ENCODE results near the gene KCTD10. TPM values are rescaled to one million over a fixed set of nuclear protein-coding genes. Genes with fewer than 3 reads are reported as not detected.

Gene KCTD10
- total and polyA plus RNA-seq, 2 of the 13 experiments (the other 11 are each of a cell fraction or from before 2014, with no cell fraction given) = 6.9 to 25.4 TPM

GRCh38 chr12:109455706-109456105 is 21.4 kb downstream of the KCTD10 start:
- ChIA-PET CTCF (ENCODE audit: low intra/inter-chr PET ratio, low total read pairs) (no interaction called here), POLR2A (no interaction called here)
- H3K27ac ChIP-seq (ENCODE audit: extremely low read length, insufficient read depth, low read length) = no peak overlapping the region
- H3K9me3 ChIP-seq (ENCODE audit: low read length) = no peaks in the 10 kb centered on the region
- ATAC-seq (no peak), DNase-seq (ENCODE audit: low spot score) (no peak), FAIRE-seq (no peak)
- no TSS peak for BruUV-seq (replicated peaks)
- H3K27me3 ChIP-seq (ENCODE audit: control insufficient read depth in 1 of 2, insufficient read depth in 2 of 2, low read length in 2 of 2) = no peaks in the 10 kb centered on the region
- in situ Hi-C loops (cut with HindIII; ENCODE audit: extremely low pct_ligation_motif_present, low pct_unique_long_range_greater_than_20kb) (no loop called here), intact Hi-C loops (cut with micrococcal nuclease; ENCODE audit: unreplicated experiment) (no loop called here)
- H3K79me2 ChIP-seq (ENCODE audit: insufficient read depth, low read length) = no peaks in the 10 kb centered on the region
- WGBS (ENCODE audit: low lambda C conversion rate) = 89% methylated on average over 1 of the region's 1 CpG
- no peaks in the 10 kb centered on the region; the same call in 1 of the 2 replicates for H4K20me1 ChIP-seq (ENCODE audit: insufficient read depth, low read length)
- H3K9ac ChIP-seq (ENCODE audit: insufficient read depth, low read depth, low read length) = no peak overlapping the region
- H3K4me1 ChIP-seq (ENCODE audit: insufficient read depth, low read length) = peaks cover 6% of the 10 kb centered on the region; the same call in 1 of the 2 replicates
- no peak overlapping the region for H3K4me2 ChIP-seq (ENCODE audit: low read depth, low read length)
- no peak overlapping the region for H3K4me3 ChIP-seq (replicated peaks in 1 of 3; ENCODE audit: insufficient read depth in 1 of 3, low read depth in 2 of 3, low read length in 3 of 3)
- H3K36me3 ChIP-seq (replicated peaks in 1 of 2; ENCODE audit: control insufficient read depth in 1 of 2, insufficient read depth in 2 of 2, low read length in 2 of 2) = peaks cover 34 to 84% of the 10 kb centered on the region in 2 experiments
- no peak overlapping the region for H2AFZ ChIP-seq (ENCODE audit: low read length)
- TF ChIP-seq ZNF432 (CRISPR knock-in tag; IDR thresholded peaks at IDR 0.05; ENCODE audit: borderline replicate concordance) = no peak
- no peak for TF ChIP-seq ZNF276 (CRISPR knock-in tag; IDR thresholded peaks at IDR 0.05; ENCODE audit: low read depth)
- no peak for TF ChIP-seq RFX1 (IDR thresholded peaks at IDR 0.05)
- TF ChIP-seq ZBTB46 (CRISPR knock-in tag; IDR thresholded peaks at IDR 0.05; ENCODE audit: borderline replicate concordance) = no peak
- no peak for TF ChIP-seq ZSCAN31 (CRISPR knock-in tag; IDR thresholded peaks at IDR 0.05; ENCODE audit: low read depth)
- TF ChIP-seq ZNF577 (CRISPR knock-in tag; IDR thresholded peaks at IDR 0.05; ENCODE audit: borderline replicate concordance, low read depth) = no peak
- no peak for TF ChIP-seq ZNF7 (CRISPR knock-in tag; IDR thresholded peaks at IDR 0.05)
- TF ChIP-seq KLF6 (CRISPR knock-in tag; IDR thresholded peaks at IDR 0.05) = no peak
- no peak for TF ChIP-seq MBNL3 (CRISPR knock-in tag; conservative IDR thresholded peaks at IDR 0.05)
- TF ChIP-seq ZNF251 (CRISPR knock-in tag; IDR thresholded peaks at IDR 0.05) = no peak
- TF ChIP-seq GMEB1 (CRISPR knock-in tag; IDR thresholded peaks at IDR 0.05; ENCODE audit: borderline replicate concordance) = no peak
- TF ChIP-seq HNF4A (CRISPR knock-in tag; IDR thresholded peaks at IDR 0.05) = no peak
- TF ChIP-seq ZNF468 (CRISPR knock-in tag; IDR thresholded peaks at IDR 0.05) = no peak
- TF ChIP-seq RNF2 (conservative IDR thresholded peaks at IDR 0.05; ENCODE audit: low read depth) = no peak
- no peak for TF ChIP-seq PATZ1 (CRISPR knock-in tag; IDR thresholded peaks at IDR 0.05)
- TF ChIP-seq RARG (CRISPR knock-in tag; IDR thresholded peaks at IDR 0.05; ENCODE audit: low read depth) = no peak
- TF ChIP-seq HNRNPUL1 (IDR thresholded peaks at IDR 0.05; ENCODE audit: low read depth, low read length) = no peak
- TF ChIP-seq PPARG (CRISPR knock-in tag; conservative IDR thresholded peaks at IDR 0.05) = no peak

Measured in HepG2 (cell line).